Duodenal mucosa (tissue), 2 donors: ENCODE results near the gene MME.
"Not testable (repeated sequence)": the region's sequence is repeated elsewhere in the genome, so short reads cannot be mapped to it uniquely, and the experiment has no call there.

Source experiments
- H3K27ac ChIP-seq: one replicate; pipeline ENCODE4 v1.7.0; 2013; ENCODE audit warnings: low read depth, low read length
- H3K27me3 ChIP-seq, 2 donors: one replicate each; pipeline ENCODE4 v1.7.0; 2013; ENCODE audit warnings: low read length in 2 of 2, control low read depth in 1 of 2; ENCODE audit not compliant: insufficient read depth in 2 of 2, control insufficient read depth in 1 of 2
- H3K36me3 ChIP-seq, 2 donors: one replicate each; pipeline ENCODE4 v1.7.0; 2013; ENCODE audit warnings: low read length in 2 of 2, control low read depth in 1 of 2; ENCODE audit not compliant: insufficient read depth in 2 of 2, control insufficient read depth in 1 of 2
- H3K4me1 ChIP-seq, 2 donors: one replicate each; pipeline ENCODE4 v1.7.0; 2013; ENCODE audit warnings: low read length in 2 of 2, control low read depth in 1 of 2; ENCODE audit not compliant: insufficient read depth in 2 of 2, control insufficient read depth in 1 of 2
- H3K4me3 ChIP-seq, 2 donors: one replicate each; pipeline ENCODE4 v1.7.0; 2013; ENCODE audit warnings: low read length in 2 of 2, low read depth in 1 of 2
- H3K9ac ChIP-seq, 2 donors: one replicate each; pipeline ENCODE4 v1.7.0; 2013; ENCODE audit warnings: low read length in 2 of 2, low read depth in 1 of 2
- H3K9me3 ChIP-seq, 2 donors: one replicate each; pipeline ENCODE4 v1.7.0; 2013; ENCODE audit warnings: low read length in 2 of 2, control low read depth in 1 of 2; ENCODE audit not compliant: control insufficient read depth in 1 of 2

MME gene

DNA sequence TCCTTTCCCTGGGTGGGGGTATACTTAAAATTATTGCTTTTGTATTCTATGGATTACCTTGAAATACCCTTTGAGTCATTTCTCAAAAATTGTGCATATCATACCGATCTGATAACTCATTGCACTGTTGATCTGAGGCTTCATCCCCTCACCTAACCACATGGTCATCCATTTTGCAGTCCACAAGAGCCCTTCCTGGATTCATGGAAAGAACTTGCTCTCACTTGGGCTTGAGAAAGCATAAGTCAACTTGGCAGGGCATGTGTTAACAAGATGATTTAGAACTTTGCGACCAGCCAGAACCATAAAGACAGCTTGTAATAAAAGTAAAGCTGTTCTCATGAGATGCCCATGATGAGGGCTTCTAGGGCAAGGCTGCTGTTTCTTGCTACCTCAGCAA, 22.2 kb downstream of the MME start:
- H3K9me3 ChIP-seq, result peaks cover 0 to 3% of the 10 kb centered on the region in 2 donors
- no peaks in the 10 kb centered on the region for H3K27me3 ChIP-seq
- H3K9ac ChIP-seq, result no peak overlapping the region
- no peak overlapping the region for H3K4me3 ChIP-seq
- H3K36me3 ChIP-seq, result peaks cover 7 to 16% of the 10 kb centered on the region in 2 donors
- H3K27ac ChIP-seq, result no peak overlapping the region
- H3K4me1 ChIP-seq, result no peaks in the 10 kb centered on the region

DNA sequence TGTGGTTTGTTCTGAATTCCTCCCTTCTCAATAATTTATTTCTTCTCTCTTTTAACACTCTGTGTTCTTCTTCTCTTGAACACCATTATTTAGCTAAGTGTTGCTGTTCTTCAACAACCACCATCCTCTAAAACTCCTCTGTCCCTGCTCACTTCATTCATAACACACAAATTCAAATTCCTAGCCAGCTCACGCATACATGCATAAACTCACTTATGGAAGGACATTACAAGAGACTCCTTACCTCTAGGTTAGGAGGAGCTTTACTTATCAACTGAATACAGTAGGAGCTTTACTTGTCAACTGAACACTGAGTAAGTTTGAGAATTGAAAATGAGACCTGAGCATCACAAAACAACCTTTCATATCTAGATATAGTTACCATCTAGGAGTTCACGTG, 23.6 kb downstream of the MME start:
- no peaks in the 10 kb centered on the region for H3K27me3 ChIP-seq
- peaks cover 3 to 18% of the 10 kb centered on the region in 2 donors for H3K36me3 ChIP-seq
- peaks cover 2 to 3% of the 10 kb centered on the region in 2 donors for H3K9me3 ChIP-seq
- H3K27ac ChIP-seq, result no peak overlapping the region
- H3K9ac ChIP-seq, result no peak overlapping the region
- H3K4me1 ChIP-seq, result no peaks in the 10 kb centered on the region
- no peak overlapping the region for H3K4me3 ChIP-seq

DNA sequence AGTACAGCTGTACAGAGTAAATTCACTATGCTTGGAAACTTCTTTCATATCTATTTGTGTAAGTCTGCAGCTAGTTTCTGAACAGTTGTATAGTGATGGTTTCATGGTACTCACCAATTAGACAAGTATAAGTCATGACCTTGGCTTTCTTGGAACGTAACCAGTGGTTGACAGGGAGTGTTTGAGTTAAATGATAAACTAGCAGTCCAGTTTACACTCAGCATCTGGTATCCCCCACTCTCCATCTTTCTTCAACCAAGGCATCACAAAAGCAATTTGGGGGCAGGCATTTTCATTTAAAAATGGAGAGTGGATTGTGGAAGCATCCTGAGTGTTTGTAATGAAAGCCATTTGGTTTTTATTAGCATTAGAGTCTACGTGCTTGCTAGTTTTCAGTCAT, 26.0 kb downstream of the MME start:
- no peaks in the 10 kb centered on the region for H3K27me3 ChIP-seq
- H3K36me3 ChIP-seq, result peaks cover 16% of the 10 kb centered on the region in 2 donors
- no peak overlapping the region for H3K4me3 ChIP-seq
- no peak overlapping the region for H3K9ac ChIP-seq
- no peaks in the 10 kb centered on the region for H3K4me1 ChIP-seq
- no peak overlapping the region for H3K27ac ChIP-seq
- peaks cover 0 to 2% of the 10 kb centered on the region in 2 donors for H3K9me3 ChIP-seq

DNA sequence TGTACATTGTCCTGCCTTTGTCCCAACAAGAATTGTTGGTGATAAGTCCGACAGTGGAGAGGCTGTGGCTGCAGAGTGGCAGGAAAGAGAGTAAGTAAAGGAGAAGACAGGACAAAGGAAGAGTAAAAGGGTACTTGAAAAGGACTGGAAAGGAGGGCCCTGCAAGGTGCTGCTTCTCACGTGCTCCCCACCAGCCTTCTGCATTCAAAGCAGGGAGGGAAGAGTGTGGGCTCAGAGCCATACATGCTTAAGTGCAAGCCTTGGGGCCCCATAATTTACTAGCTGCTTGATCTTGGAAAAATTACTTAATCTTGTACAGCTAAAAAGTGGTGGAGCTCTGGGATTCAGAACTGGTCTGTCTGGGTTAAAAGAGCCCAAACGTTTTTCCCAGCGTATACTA, 29.9 kb downstream of the MME start:
- Histone ChIP-seq H3K9ac (no peak overlapping the region), H3K36me3 (peaks cover 18% of the 10 kb centered on the region in 2 donors), H3K27me3 (no peaks in the 10 kb centered on the region), H3K27ac (no peak overlapping the region), H3K4me3 (no peak overlapping the region), H3K9me3 (peaks cover 0 to 2% of the 10 kb centered on the region in 2 donors), H3K4me1 (no peaks in the 10 kb centered on the region)

DNA sequence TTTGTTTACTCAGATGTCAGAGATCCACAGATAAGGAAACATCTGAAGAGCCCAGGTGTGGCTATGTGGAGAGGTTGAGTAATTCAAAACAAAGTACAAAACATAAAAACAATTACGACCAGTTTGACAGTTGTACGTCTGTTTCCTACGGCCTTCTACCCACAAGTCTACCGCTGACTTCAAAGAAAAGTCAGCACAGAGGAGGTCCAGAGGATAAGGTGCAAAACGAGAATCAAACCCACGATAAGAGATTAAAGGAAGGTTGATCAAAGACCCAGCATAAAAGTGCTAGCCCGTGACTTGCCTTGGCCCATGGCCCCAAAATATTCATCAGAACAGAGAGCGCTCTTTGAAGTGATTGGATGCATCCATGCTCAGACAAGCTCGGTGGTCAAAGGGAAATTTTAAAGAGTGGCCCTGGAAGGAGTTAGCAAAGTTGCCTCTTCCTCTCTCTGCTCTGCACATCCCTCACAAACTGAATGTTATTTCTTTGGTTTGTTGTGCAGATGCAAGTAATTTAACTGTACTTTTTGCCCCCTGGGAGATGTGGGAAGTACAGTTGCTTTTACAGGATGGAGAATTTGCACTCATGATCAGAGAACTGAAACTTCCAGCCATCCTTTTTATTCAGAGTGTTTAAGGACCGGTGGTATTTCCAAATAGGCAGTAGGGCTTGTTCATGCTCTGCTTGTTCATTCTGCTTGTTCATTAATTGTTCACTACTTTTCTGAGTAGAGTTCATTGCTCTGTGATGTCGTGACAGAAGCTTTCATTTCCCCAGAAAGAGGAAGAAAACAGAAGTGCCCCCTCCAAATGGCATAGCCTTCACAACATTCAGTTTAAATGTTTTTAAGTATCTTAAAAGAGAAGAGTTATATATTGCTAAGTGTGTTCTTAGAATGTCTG, 31.1 kb downstream of the MME start:
- H3K9ac ChIP-seq, result no peak overlapping the region
- no peaks in the 10 kb centered on the region for H3K4me1 ChIP-seq
- H3K27me3 ChIP-seq, result no peaks in the 10 kb centered on the region
- H3K4me3 ChIP-seq, result no peak overlapping the region
- no peak overlapping the region for H3K27ac ChIP-seq
- H3K36me3 ChIP-seq, result peaks cover 14 to 18% of the 10 kb centered on the region in 2 donors
- peaks cover 0 to 2% of the 10 kb centered on the region in 2 donors for H3K9me3 ChIP-seq

DNA sequence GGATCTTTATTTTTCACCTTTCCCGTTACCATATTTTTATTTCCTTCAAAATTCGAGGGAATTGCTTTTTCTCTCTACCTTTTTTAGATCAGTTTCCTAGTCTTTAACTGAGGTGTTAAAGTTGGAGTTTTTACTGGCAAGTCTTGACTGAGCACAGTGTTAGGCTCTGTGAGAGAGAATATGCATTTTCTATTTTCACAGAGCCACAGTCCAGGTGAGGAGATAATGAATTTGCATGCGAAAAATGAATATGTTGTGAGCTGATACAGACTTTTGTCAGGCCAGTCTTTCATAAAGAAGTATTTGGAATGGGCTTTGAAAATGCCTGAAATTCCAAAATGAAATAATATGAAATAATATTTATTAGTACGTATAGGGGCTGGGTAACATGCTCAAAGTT, 31.9 kb downstream of the MME start:
- Histone ChIP-seq H3K4me3 (no peak overlapping the region), H3K4me1 (no peaks in the 10 kb centered on the region), H3K27ac (no peak overlapping the region), H3K27me3 (no peaks in the 10 kb centered on the region), H3K36me3 (peaks cover 14 to 22% of the 10 kb centered on the region in 2 donors), H3K9ac (no peak overlapping the region), H3K9me3 (peaks cover 0 to 2% of the 10 kb centered on the region in 2 donors)

DNA sequence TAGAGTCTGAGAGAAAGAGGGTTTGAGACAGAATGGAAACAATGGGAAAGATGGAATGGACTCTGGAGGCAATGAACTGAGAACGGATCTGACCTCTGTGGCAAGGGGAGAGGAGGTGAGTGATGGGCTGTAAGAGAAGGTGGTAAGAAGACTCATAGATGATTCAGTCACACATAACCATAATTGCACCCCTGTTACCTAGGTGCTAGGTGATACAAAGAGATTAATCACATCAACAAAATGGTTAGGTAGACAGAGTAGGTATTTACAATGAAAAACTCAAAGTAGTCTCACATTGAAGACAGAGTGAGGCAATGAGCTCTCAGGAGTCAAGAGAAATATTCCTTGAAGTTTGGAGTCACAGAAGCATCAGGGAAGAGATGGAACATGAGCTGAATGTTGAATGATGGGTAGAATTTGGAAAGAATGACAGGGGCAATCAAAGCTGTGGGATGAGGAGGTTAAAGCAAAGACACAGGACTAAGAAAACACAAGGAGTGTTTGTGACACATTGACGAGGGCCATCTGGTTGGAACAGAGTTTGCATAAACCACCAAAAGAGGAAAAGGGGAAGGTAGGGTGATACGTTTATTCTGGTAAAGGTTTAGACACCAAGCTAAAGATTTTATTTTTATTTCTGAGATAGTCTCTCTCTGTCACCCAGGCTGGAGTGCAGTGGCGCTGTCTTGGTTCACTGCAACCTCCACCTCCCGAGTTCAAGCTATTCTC, 32.7 kb downstream of the MME start:
- Histone ChIP-seq H3K4me3 (no peak overlapping the region), H3K36me3 (peaks cover 14 to 23% of the 10 kb centered on the region in 2 donors), H3K4me1 (no peaks in the 10 kb centered on the region), H3K9me3 (no peaks in the 10 kb centered on the region), H3K27me3 (no peaks in the 10 kb centered on the region), H3K9ac (no peak overlapping the region), H3K27ac (no peak overlapping the region)

DNA sequence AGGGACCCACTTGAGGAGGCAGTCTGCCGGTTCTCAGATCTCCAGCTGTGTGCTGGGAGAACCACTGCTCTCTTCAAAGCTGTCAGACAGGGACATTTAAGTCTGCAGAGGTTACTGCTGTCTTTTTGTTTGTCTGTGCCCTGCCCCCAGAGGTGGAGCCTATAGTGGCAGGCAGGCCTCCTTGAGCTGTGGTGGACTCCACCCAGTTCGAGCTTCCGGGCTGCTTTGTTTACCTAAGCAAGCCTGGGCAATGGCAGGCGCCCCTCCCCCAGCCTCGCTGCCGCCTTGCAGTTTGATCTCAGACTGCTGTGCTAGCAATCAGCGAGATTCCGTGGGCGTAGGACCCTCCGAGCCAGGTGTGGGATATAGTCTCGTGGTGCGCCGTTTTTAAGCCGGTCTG, 44.6 kb downstream of the MME start:
- H3K27me3 ChIP-seq, H3K27ac ChIP-seq, H3K4me3 ChIP-seq, H3K9ac ChIP-seq, H3K9me3 ChIP-seq, H3K4me1 ChIP-seq: not testable (repeated sequence)
- peaks cover 4 to 20% of the 10 kb centered on the region in 2 donors for H3K36me3 ChIP-seq

DNA sequence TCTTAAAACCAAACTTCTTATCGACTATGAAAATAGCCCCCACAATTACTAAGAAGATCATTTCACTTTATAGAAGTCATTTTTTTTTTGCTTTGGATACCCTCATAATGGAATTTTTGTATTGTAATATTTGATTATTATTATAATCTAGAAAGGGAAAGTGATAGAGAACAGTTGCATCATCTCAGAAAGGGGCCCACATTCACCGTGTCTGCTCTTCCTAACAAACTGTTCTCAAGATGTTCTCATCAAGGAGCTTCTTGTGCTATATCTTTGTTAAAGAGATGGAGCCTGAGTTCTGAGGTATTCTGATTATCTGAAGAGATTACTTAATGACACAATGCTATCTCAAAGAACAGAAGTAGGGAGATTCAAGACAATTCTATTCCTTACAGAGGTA, 49.3 kb downstream of the MME start:
- H3K9me3 ChIP-seq, result no peaks in the 10 kb centered on the region
- H3K27me3 ChIP-seq, result no peaks in the 10 kb centered on the region
- H3K9ac ChIP-seq, result no peak overlapping the region
- H3K36me3 ChIP-seq, result peaks cover 4 to 20% of the 10 kb centered on the region in 2 donors
- H3K4me3 ChIP-seq, result no peak overlapping the region
- H3K4me1 ChIP-seq, result peaks cover 0 to 14% of the 10 kb centered on the region in 2 donors
- no peak overlapping the region for H3K27ac ChIP-seq

DNA sequence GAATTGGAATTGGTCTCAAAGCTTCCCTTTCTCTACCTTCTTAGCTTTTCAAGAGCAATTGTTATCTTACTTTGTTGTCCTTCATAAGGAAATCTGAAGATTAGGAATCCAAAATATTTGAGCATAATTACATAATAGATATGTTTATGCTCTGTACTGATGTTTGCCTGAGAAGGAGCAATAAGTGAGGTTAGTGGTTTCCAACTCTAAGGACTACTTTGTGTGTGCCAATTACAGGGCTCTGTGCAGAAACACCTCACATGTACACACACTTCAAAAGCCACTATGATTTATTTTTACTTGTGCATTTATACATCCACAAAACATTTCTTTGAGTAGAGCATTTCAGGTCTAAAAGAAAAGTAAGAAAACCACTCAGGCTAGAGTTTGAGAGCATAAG, 49.9 kb downstream of the MME start:
- H3K9ac ChIP-seq, result no peak overlapping the region
- H3K9me3 ChIP-seq, result no peaks in the 10 kb centered on the region
- H3K36me3 ChIP-seq, result peaks cover 4 to 23% of the 10 kb centered on the region in 2 donors
- H3K4me1 ChIP-seq, result peaks cover 0 to 14% of the 10 kb centered on the region in 2 donors
- no peak overlapping the region for H3K27ac ChIP-seq
- H3K27me3 ChIP-seq, result no peaks in the 10 kb centered on the region
- no peak overlapping the region for H3K4me3 ChIP-seq
